ENCODE measurements around the gene BCL7A.

DNA sequence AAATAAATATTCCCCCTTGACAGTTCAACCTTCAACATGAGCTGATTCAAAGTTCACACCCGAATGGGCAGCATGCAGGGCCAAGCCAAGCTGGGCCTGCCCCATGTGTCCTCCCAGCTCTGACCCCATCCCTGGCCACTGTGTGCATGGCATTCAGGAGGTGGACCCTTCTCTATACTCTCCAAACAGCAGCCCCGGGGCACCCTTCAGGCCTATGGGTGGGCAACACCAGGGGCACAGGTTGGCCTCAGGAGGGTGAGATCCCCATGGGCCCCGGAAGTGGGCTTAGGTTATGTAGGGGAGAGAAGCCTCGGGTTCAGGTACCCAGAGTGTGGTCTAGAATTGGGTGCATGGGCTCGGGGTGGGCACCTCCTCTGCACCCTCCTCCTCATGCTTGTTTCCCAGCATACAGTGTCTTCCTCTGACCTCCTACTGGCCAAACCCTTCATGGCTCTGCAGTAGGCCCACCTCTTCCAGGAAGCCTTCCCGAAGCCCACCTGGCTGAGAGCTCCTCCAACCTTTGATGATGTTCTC lies 31.5 kb upstream of the BCL7A start:
- TF ChIP-seq, protein P1, sequence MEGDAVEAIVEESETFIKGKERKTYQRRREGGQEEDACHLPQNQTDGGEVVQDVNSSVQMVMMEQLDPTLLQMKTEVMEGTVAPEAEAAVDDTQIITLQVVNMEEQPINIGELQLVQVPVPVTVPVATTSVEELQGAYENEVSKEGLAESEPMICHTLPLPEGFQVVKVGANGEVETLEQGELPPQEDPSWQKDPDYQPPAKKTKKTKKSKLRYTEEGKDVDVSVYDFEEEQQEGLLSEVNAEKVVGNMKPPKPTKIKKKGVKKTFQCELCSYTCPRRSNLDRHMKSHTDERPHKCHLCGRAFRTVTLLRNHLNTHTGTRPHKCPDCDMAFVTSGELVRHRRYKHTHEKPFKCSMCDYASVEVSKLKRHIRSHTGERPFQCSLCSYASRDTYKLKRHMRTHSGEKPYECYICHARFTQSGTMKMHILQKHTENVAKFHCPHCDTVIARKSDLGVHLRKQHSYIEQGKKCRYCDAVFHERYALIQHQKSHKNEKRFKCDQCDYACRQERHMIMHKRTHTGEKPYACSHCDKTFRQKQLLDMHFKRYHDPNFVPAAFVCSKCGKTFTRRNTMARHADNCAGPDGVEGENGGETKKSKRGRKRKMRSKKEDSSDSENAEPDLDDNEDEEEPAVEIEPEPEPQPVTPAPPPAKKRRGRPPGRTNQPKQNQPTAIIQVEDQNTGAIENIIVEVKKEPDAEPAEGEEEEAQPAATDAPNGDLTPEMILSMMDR (IDR thresholded peaks at IDR 0.05) = no peak
- TF ChIP-seq EP300 (IDR thresholded peaks at IDR 0.05) (no peak), POLR2A (IDR thresholded peaks at IDR 0.05) (no peak)

Measured in gastroesophageal sphincter (tissue), 3 donors.